ENCODE results near the gene C2orf76. TPM values are rescaled to one million over a fixed set of nuclear protein-coding genes. Genes with fewer than 3 reads are reported as not detected.

The C2orf76 gene
- polyA plus RNA-seq, 2 of the 4 experiments (the other 2 are of a cell fraction): 16.6 to 34.3 TPM

DNA sequence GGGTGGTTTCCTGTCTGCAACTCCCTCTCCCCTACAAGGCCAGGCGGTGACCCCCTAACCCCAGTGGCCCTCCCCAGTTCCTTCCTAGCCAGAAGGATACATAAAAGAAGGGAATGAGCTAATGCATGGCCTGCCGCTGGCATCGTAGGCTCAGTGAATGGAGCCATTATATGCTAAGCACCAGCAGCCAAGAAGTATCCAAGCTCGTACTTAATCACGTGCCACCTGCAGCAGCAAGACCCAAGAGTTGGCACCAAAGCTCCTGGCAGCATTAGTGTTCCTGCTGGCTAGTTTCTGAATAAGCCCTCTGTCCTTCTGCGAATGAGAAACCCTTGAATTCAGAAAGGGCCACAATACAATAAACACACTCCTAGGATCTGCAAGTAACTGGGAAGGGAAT, 4.5 kb upstream of the C2orf76 start:
- H3K4me2 ChIP-seq: no peak overlapping the region
- H3K9me3 ChIP-seq: no peaks in the 10 kb centered on the region
- H3K27ac ChIP-seq: no peak overlapping the region
- TF ChIP-seq ZFP36 (IDR thresholded peaks at IDR 0.05; ENCODE audit: borderline replicate concordance, partially characterized antibody) (no peak), HES2 (IDR thresholded peaks at IDR 0.05) (no peak), FOSL2 (IDR thresholded peaks at IDR 0.05) (no peak), FOSL2 (CRISPR knock-in tag; IDR thresholded peaks at IDR 0.05) (no peak), SMC3 (IDR thresholded peaks at IDR 0.05) (no peak), ESRRA (IDR thresholded peaks at IDR 0.05; ENCODE audit: borderline replicate concordance, low read length) (no peak)
- H3K4me1 ChIP-seq: peaks cover 12% of the 10 kb centered on the region
- DNase-seq (ENCODE audit: low read depth in 1 of 2, low spot score in 1 of 2) (no peak), ATAC-seq (no peak), FAIRE-seq (no peak)
- 95% methylated on average over 6 of the region's 6 CpGs for WGBS (ENCODE audit: missing lambda C conversion rate)
- POLR2A ChIA-PET: no interaction called here
- H3K4me3 ChIP-seq: no peak overlapping the region
- CTCF ChIA-PET: no interaction called here

DNA sequence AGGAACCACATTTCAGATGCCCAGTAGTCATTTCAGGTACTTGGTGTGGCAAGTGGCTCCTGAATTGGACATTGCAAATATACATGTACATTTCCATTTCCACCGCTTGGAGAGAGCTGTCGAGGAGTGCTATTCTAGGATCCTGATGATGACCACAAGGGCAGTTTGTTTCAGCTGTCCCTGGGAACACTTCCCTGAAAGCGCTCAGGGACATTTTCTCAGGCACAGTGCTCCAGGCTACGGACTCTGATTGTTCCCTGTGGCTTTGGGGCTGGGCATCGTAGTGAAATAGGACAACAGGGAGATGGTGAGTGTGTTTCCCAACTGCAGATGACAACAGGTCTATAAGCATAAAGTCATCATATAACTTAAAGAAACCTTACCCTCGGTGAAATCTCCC, 3.2 kb upstream of the C2orf76 start:
- POLR2A ChIA-PET: no interaction called here
- FAIRE-seq (no peak), DNase-seq (ENCODE audit: low read depth in 1 of 2, low spot score in 1 of 2) (no peak), ATAC-seq (no peak)
- WGBS (ENCODE audit: missing lambda C conversion rate): 92% methylated on average over 6 of the region's 6 CpGs
- Histone ChIP-seq H3K9me3 (no peaks in the 10 kb centered on the region), H3K4me2 (no peak overlapping the region), H3K4me1 (peaks cover 22% of the 10 kb centered on the region), H3K4me3 (no peak overlapping the region), H3K27ac (no peak overlapping the region)
- CTCF ChIA-PET: no interaction called here
- TF ChIP-seq PBX3 (IDR thresholded peaks at IDR 0.05) (no peak), TP53 (CRISPR knock-in tag; IDR thresholded peaks at IDR 0.05) (no peak), MYC (IDR thresholded peaks at IDR 0.05; ENCODE audit: borderline replicate concordance, low read length) (no peak), CHD4 (IDR thresholded peaks at IDR 0.05; ENCODE audit: borderline replicate concordance) (no peak), RCOR1 (IDR thresholded peaks at IDR 0.05; ENCODE audit: low read depth, low read length) (no peak), NR3C1 (IDR thresholded peaks at IDR 0.05) (no peak), CBX2 (IDR thresholded peaks at IDR 0.05; ENCODE audit: borderline replicate concordance, low read depth) (no peak), EHMT2 (IDR thresholded peaks at IDR 0.05; ENCODE audit: low read depth) (no peak), NPAS2 (CRISPR knock-in tag; IDR thresholded peaks at IDR 0.05; ENCODE audit: borderline replicate concordance) (no peak), REST (IDR thresholded peaks at IDR 0.05) (no peak), CEBPB (IDR thresholded peaks at IDR 0.05) (no peak), FOSB (CRISPR knock-in tag; IDR thresholded peaks at IDR 0.05) (no peak), HMGXB4 (CRISPR knock-in tag; IDR thresholded peaks at IDR 0.05; ENCODE audit: borderline replicate concordance) (no peak), PHF8 (IDR thresholded peaks at IDR 0.05; ENCODE audit: borderline replicate concordance, low read depth) (no peak), MAZ (IDR thresholded peaks at IDR 0.05; ENCODE audit: borderline replicate concordance, low read depth, low read length) (no peak), FOXS1 (CRISPR knock-in tag; IDR thresholded peaks at IDR 0.05) (no peak), KDM1A (IDR thresholded peaks at IDR 0.05; ENCODE audit: low read depth) (no peak), JUNB (IDR thresholded peaks at IDR 0.05) (no peak)

Data from A549 (cell line).